T follicular helper cell (primary cell): ENCODE measurements around the gene AP5B1.

Experiments used
- DNase-seq: peaks from one replicate; pipeline ENCODE4 v3.0.0-alpha.2; 2020; ENCODE audit warnings: low read depth

The AP5B1 gene

DNA sequence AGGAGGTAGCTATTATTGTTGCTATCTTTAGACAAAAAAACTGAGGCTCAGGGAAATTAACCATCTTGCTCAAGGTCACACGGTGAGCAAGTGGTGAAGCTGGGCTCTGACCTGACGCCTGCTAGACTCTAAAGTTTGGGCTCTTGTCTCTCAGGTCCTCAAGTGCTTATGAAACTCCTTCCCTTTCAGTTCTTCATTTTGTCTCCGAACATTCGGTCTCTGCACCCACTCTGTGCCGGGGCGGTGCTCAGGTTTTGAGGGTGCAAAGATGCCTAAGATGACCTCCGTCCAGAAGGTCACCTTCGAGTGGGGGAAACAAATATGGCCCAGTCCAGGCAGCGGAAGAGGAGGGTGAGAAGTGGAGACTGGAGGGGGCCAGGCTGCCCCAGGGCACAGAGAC is 22.1 kb upstream of the AP5B1 start:
- DNase-seq: no peak

DNA sequence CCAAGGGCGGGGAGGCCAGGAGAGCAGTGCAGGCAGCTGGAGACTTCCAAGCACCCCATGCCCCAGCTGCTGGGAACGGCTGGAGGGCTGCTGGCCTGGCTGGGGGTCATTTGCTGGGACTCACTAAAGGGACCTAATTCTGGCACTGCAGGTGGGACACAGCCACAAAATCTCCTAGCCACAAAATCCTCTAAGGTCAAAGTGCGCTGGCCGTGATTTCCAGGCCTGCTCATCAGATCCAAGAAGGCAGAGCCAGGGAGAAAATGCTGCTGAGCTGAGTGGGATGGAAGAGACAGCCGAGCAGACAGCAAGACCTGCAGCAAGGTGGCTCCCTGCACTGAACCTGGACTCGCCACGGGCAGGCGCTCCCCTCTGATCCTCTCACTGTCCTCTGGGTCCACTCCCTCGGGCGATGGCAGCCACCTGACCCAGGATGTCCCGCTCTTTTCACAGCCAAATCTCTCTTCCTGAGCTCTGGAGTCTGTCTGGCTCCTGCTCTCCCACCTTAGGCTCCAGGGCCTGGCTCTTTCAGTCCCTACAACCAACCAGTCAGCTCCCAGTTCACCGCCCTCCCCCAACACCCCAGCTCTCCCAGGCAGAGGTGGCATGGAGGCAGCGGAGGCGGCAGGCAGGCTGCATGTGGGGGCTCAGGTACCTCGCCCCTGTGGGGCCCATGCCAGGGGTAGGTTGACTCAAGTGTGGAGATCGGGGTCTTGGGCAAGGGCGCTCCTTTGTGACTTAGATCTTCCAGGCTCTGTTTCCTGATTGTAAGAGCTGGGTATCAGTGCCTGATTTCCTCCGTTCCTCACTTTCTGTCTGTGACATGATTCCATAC is 20.6 kb upstream of the AP5B1 start:
- DNase-seq: no peak

DNA sequence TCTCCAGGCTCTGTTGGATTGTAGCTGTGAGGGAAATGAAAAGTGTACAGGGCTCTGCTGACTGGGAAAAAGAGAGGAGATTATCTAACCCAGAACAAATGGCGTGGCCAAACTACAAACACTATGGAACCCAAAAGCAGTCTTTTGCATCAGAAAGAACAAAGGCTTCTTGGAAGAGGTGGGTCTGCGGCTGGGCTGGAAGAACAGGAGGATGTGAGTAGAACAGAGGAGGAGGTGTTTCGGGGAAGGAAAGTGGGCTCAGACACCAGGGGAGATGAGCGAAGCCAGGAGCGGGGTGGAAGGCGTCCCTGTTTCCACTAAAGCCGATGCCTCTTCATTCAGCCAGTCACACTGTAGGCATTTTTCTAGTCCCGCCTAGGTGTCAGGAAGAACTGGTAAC is 18.1 kb upstream of the AP5B1 start:
- no peak for DNase-seq

DNA sequence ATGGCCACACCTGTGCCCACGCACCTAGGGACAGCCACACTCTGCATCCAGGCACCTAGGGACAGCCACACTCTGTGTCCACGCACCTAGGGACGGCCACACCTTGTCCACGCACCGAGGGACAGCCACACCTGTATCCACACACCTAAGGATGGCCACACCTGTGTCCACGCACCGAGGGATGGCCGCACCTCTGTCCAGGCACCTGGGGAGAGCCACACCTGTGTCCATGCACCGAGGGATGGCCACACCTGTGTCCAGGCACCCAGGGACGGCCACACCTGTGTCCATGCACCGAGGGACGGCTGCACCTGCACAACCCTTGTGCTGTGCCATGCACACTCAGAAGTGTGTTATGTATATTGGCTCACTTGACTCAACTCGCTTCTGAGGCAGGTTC is 16.9 kb upstream of the AP5B1 start:
- no peak for DNase-seq

DNA sequence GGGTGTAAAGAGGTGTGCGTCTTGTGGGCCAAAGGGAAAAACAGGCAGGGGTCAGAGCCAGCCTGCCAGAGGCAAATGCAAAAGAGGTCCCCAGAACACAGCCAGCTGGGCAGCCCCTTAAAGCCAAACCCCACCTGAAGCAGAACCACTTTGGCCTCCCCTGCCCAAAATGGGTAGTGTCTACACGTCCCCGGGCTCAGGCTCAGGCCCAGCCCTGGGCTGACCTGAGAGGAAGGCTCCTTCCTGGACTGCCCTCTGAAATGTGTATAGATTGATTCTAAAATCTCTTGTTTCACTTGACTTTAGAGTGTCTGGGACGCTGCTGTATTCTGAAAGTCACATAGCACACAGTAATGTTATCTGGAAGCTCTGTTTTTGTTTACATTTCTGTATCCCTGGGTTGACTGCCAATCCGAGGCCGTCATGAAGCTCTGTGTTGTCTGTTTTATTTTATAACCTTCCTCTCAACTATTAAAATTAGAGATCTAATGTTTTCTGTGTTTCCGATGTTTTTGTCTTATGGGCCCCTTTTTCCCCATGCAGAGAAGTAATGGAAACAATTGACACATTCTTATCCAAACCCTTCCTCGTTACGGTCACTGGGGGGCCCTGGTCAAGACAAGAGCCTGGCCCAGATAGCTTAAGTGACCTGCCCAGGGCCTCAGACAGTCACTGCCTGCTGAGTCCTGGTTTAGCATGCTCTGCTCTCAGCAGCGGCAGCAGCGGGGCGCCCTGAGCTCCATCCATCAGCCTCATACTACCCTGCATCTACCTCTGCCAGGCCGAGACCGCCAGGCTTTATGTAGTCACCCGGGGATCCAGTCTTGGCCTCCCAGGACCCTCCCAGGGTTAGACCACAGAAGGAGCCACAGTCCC is 16.2 kb upstream of the AP5B1 start:
- DNase-seq: no peak

DNA sequence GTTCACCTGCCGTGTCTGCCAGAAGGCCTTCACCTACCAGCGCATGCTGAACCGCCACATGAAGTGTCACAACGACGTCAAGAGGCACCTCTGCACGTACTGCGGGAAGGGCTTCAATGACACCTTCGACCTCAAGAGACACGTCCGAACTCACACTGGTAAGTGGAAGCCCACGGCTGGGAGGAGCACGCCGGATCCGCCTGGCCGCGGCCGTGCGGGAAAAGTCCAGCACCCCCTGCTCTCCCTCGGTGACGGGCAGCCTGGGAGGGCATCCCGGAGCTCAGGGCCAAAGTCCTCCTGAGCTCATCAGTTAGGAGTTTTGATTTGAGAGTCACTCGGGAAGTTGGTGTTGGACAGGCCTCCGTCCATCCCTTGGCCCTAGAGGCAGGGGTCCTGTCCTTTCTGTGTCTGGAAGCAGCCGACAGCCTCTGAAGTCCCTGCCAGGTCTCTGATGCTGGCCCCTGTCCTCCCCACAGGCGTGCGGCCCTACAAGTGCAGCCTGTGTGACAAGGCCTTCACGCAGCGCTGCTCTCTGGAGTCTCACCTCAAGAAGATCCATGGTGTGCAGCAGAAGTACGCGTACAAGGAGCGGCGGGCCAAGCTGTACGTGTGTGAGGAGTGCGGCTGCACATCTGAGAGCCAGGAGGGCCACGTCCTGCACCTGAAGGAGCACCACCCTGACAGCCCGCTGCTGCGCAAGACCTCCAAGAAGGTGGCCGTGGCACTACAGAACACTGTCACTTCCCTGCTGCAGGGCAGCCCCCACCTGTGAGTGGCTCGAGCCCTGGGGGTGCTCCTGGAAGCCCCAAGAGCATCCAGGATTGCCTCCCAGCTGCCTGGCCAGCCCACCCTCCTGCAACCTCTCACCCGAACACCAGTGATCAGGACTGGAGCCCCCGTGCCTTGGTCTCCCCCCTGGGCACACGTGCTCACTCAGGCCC is 14.1 kb upstream of the AP5B1 start:
- DNase-seq: no peak

DNA sequence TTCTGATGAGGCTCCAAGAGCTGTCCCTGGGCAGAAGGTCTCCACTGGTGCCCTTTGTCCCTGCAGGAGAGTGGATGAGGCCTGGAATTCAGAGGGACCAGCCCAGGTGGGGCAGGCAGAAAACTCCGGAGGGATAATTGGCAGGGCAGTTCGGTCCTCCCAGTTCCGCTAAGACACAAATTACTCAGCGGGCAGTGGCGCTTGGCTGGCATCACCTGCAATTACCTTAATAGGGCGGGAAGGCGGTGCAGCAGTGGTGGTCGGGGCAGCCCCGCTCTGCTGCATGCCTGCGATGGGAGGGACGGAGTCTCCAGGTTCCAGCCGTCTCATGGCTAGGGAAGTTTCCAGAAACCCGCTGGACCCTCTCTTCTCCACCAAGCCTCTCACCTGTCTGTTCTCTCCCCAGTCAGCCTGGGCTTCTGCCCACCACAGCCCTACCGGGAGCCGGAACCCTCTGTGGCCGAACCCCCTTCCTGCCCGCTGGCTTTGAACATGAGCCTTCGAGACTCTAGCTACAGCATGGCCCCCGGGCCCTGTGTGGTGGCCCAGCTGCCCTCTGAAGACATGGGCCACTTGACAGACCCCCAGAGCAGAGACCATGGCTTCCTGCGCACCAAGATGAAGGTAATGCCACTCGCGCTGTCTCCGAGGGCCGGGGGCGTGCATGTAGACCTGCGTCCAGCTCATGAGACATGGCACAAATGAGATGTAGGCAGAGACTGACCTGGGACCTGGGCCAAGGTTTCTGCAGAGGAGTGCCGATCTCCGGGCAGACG is 13.0 kb upstream of the AP5B1 start:
- no peak for DNase-seq

DNA sequence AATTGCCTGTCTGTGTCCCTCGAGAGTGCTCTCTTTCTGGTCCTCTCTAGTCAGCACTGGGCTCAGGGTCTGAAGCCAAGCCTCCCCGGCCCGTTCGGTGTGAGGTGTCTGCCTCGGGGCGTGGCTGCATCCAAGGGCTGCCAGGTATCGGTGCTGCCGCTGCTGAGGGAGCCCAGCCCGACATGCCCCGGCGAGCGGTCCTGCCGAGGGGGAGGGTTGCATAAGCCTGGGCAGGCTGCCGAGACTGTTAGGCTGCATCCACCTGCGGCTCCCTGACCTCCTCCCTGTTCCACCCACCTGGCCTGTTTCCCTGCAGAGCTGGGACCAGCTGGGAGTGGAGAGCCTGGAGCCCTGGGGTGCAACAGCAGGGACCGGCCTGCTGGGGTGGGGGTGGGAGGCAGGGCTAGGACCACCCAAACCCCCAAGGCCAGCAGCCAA is 12.4 kb upstream of the AP5B1 start:
- no peak for DNase-seq

DNA sequence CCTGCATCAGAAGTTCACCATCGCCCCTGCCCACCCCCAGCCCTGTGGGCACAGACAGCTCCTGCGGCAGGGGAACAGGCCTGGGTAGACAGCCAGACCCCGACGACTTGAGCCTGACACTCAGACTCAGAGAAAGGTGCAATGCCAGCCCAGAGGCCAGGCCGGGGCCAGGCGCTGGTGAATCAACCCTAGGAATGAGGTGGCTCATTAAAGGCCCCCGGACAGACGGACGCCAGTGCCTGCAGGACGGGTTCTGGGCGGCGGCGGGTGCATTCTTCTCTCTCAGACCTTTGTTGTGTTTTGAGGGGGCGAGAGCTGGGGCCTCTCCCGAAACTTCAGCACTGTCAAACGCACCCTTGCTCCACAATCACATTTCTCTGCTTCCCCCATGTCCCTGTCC is 11.7 kb upstream of the AP5B1 start:
- DNase-seq: no peak

DNA sequence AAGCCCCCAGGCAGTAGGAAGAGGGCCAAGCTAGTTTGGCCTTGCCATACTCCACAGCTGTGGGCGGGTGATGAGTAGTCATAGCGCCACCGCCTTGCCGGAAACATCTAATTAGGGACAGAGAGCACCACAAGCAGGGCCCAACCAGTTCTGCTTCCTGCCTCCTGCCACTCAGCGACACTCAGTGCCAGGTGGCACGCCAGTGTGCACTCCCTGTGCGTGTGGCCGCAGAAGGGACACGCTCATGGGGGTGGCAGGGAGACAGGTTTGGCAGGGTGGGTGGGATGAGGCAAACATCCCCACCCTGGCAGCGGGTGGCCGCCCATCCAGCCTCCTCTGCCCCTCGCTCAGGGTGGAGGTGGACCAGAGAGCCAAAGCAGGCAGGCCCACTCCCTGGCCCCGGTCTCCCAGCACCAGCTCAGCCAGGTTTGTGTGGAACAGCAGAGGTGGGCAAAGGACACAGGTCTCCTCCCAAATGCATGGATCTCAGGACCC is 11.0 kb upstream of the AP5B1 start:
- no peak for DNase-seq

DNA sequence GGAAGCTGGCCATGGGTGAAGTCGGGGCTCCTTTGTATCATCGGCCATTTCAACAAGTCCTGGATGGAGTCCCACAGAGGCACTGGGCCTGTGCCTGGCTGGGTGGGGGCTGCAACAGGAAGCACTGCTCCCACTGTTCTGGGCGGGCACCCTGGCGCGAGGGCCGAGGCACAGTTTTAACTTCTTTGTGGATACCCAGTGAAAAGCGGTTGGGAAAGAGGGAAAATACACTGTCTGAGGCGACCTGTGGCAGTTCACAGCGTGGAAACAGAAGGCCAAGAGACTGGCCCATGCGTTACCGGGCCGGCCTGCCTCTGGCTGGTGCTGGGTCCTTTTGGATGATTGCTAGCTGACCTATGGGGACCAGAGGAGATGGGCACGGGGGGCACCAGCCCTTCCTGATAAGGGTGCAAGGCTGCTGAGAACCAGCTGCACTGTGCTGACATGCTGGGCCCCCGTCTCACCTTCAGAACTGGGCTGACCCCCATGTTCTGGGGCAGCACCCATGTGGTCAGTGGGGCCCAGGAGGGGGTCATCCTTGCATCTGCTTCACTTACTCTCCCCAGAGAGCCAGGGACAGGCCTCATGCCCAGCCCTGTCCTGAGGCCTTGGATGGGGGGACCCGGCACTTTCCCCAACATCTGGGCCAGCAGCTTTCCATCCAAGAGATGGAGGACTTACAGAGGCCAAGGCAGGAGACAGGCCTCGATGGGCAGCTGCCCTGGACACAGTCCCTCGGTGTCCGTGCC is 10.3 kb upstream of the AP5B1 start:
- DNase-seq: no peak

DNA sequence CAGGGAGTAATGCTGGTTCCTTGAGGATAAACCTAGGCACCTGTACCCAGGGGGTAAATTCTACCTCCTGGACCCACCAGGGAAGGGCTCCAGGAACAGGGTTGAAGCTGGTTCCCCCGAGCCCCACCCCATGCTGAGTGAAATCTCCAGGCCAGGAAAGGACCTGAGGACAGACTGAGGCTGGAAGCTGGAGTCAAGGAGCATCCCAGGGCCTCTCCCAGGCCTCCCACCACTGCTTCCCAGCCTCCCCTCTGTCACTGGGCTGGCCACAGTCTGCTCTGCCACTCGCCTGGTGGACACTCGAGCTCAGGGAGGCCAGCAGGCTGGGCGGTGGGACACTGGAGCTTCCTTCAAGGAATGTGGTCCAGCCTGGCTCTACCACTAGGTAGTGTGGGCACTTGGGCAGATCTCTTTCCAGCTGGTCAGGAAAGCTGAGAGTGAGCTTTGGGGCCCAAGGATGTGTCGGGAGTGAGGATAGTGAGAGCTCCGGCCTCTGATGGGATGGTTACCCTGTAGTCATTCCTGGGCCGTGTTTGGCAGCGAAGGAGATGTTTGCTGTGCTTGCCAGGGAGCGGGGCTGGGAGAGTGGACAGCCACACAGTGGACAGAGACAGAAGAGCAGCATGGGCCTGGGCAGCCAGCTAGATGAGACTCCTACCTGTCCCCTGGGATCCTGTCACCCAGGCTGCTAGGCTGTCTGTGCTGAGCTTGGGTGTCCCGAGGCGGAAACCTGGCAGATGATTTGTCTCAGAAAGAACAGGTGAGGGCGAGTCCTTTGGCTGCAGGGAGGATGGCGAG is 9.5 kb upstream of the AP5B1 start:
- no peak for DNase-seq

DNA sequence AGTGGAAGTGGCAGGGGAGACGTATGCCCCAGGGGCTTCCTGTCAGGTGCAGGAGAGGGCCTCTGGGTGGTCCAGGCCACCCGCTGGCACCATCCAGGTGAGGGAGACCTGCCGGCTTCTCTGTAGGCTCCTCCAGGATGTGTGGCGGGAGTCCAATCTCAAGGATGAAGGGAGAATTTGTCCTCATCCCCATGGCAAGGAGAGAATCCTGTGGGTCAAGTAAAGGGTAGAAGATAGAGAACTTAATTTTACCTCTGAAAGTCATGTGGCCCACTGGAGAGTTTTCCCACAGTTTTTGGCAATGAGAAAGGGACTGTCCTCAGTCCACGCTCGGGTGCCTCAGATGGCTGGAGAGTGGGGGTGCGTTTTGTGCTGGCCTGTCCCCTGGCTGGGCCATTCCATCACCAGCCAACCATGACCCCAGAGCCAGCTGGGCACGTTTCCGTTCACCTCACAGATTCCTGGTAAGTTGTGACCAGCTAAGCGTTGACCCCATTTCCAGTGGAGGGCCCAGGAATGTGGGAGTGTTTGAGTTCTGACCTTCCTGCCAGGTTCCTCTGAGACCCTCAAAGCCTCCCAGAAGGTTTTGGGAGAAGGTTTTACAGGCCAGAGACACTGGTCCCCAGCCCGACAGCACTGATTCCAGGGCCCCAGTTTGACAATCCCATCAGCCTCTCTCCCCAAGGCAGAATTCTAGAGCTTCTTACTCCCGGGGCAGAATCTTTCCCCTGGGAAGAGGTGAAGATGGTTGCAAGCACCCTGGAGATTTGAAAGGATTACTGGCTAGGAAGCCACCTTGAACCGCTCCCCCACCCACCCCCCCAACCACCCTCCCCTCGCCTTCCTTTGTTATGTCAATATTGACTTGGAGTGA is 8.7 kb upstream of the AP5B1 start:
- DNase-seq: no peak

DNA sequence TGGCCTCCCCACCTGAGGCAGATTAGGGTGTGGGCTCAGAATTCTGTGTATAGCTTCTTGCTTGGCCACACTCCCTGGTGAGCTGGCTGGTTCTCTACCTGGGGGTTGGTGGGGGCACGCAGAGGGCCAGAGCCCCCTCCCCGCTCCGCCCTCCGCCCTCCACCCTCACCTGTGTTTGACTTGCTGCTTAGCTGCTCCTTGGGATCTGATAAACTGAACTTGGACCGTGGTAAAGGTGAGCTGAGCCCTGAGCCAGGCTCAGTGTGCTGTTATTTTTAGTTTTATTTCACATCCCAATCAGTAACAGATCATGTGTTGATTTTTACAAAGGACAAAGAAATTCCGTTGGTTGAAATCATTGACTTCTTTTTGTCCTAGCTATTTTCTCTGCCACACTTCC is 8.0 kb upstream of the AP5B1 start:
- no peak for DNase-seq

DNA sequence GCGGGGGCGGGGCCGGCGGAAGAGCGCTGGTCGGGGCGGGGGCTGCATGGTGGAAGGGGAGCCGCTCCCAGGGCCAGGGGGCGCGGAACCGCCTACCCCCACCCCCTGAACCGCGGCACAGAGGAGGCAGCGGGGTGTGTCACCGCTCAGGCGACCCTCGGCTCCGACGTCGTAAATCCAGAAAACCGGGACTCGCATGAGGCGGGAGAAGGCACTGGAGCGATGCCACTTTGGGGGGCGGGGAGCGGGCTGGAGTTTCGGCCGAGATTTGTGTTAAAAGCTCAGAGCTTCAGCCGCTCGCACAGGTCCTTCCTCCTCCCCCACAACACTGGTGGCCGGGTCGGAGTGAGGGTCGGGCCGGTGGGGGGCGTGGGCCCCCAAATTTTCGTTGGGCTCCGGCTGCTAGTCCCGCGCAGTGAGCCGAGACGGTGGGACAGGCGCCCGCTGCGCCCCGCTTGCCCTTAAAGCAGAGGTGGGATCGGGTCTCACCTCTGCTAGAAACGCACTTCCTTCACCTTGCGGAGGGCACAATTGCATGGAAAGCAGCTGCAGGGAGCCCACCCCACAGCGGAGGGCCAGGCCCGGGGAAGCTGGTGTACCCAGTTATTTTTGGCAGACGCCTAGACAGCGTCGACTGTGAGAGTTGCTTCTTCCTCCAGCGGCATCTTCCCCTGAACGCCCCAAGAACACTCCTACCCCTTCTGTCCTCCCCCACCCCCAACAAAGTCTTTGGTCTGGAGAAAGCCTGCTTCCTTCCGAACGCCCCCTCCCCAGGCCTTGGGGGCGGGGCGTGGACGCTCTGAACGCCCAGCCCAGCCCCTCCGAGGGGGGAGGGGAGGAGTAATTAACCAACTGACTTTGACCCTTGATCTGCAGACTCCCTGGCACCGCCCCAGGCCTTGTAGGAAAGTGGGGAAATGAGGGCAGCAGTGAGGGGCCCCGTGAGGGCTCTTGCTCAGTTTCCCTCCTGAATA is 7.2 kb upstream of the AP5B1 start:
- no peak for DNase-seq

DNA sequence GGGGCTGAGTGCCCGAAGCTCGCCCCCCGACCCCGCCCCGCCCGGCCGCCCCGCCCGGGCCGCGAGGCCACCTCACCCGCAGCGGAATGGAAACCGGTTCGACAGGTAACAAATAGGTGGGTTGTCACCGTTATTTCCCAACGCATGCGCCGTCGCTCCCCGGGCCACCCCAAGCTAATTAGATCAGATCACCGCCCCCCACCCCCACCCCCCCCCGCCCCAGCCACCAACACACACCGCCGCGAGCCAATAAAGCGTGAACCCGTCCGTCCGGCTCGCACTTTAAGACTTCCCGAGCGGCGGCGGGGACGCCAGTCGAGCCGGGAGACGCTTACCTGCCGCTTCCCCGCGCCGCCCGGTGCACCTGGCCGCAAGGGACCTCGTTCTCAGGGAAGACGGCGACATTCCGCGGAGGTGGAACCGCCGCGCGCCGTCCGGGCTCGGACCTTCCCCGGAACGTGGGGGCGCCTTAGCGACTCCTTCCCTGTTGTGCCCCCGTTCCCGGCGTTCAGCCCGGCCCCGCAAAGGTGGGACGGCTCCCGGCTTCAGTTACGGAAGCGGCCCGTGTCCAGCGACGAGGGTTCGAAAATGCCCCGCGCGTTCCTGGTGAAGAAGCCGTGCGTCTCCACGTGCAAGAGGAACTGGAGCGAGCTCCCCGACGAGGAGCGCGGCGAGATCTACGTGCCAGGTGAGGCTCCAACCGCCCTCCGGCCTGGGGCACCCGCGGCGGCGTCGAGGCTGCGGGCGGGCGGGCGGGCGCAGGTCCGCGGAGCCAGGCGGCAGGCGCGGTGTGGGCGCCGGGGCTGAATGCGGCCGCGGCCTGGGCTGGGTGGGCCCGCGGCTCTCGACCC is 6.2 kb upstream of the AP5B1 start, which contains the start of gene OVOL1:
TSS of gene OVOL1 (plus strand) at position 278 of the 851 bp plus-strand sequence. CDS start at position 589, 311 bp downstream.
- no peak for DNase-seq
